SU-DHL-6 (cell line): ENCODE measurements around the gene SLC22A9.

Experiments
- H2AFZ ChIP-seq: fragments of 200-600 bp; sonication (generic); 2 replicates; pipeline ENCODE4 v1.6.1; 2014; ENCODE audit warnings: low read depth, mild to moderate bottlenecking, moderate library complexity, mixed read lengths, antibody characterized with exemption, low read length; ENCODE audit not compliant: severe bottlenecking
- H3F3A ChIP-seq: fragments of 200-600 bp; shearing (Covaris generic); 2 replicates; pipeline ENCODE4 v1.6.0; 2016; ENCODE audit warnings: antibody characterized with exemption, mild to moderate bottlenecking; ENCODE audit not compliant: insufficient read depth
- H3K27ac ChIP-seq: fragments of 200-600 bp; sonication (generic); 2 replicates; pipeline ENCODE4 v1.5.1; 2016; ENCODE audit warnings: low read depth, mild to moderate bottlenecking, low read length, moderate library complexity, mixed read lengths
- H3K27me3 ChIP-seq: fragments of 200-600 bp; sonication (generic), shearing (Covaris generic); 2 replicates; pipeline ENCODE4 v1.6.0; 2014; ENCODE audit warnings: mild to moderate bottlenecking, low read length
- H3K36me3 ChIP-seq: fragments of 200-600 bp; sonication (generic); 2 replicates; pipeline ENCODE4 v1.6.1; 2014; ENCODE audit warnings: mild to moderate bottlenecking, low read length, mixed read lengths
- H3K4me2 ChIP-seq: fragments of 300-600, 200-600 bp; shearing (Covaris generic), sonication (generic); 2 replicates; pipeline ENCODE4 v1.6.0; 2014; ENCODE audit warnings: low read length, low read depth, mild to moderate bottlenecking; ENCODE audit not compliant: poor library complexity, severe bottlenecking
- H3K4me3 ChIP-seq: fragments of 200-600 bp; sonication (generic); 2 replicates; pipeline ENCODE4 v1.5.1; 2014; ENCODE audit warnings: antibody characterized with exemption, low read length, mild to moderate bottlenecking, mixed read lengths; ENCODE audit not compliant: insufficient read depth, poor library complexity, severe bottlenecking
- H3K79me2 ChIP-seq: fragments of 200-600 bp; sonication (generic); 2 replicates; pipeline ENCODE4 v1.6.1; 2014; ENCODE audit warnings: mild to moderate bottlenecking, low read length, moderate library complexity; ENCODE audit not compliant: insufficient read depth
- H3K9ac ChIP-seq: fragments of 200-600 bp; sonication (generic); 2 replicates; pipeline ENCODE4 v1.7.0; 2014; ENCODE audit warnings: mild to moderate bottlenecking, low read length
- H3K9me2 ChIP-seq: fragments of 200-600 bp; sonication (generic); replicated peaks from 2 replicates; pipeline ENCODE4 v1.6.1; 2014; ENCODE audit warnings: low read length; ENCODE audit not compliant: insufficient read depth
- H3K9me3 ChIP-seq: fragments of 200-600 bp; sonication (generic); 2 replicates; pipeline ENCODE4 v1.6.1; 2014; ENCODE audit warnings: low read length, mixed read lengths; ENCODE audit not compliant: insufficient read depth
- H4K20me1 ChIP-seq: fragments of 200-600 bp; sonication (generic); 2 replicates; pipeline ENCODE4 v1.6.1; 2014; ENCODE audit warnings: low read depth, mild to moderate bottlenecking, antibody characterized with exemption, low read length, moderate library complexity, mixed read lengths
- EZH2phosphoT487 ChIP-seq: fragments of 200-600 bp; sonication (generic), shearing (Covaris generic); conservative IDR thresholded peaks from 2 replicates; pipeline ENCODE4 v1.6.1; 2018; ENCODE audit warnings: mild to moderate bottlenecking, antibody characterized with exemption, low read length, moderate library complexity, mixed read lengths
- TF ChIP-seq, protein P1 (sequence below): fragments of 200-600 bp; sonication (generic); IDR thresholded peaks from one replicate; pipeline ENCODE4 v1.5.1; 2017; ENCODE audit warnings: antibody characterized with exemption, mild to moderate bottlenecking, low read length, moderate library complexity; ENCODE audit not compliant: insufficient read depth, poor library complexity, severe bottlenecking

Gene SLC22A9

DNA sequence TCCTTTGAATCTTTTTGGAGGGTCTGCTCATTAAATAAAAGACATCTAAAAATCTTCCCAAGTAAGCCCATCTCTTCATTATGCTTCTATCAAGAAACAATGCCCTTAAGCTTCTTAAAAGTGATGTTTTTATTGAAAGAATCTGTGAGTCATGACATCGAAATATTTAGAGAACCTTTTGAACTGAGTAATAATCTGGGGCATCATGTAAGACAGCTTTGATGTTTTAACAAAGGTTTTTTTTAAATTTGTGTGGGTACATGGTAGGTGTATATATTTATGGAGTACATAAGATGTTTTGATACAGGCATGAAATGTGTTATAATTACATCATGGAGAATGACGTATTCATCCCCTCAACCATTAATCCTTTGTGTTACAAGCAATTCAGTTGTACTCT is 74.6 kb downstream of the SLC22A9 start:
- no peaks in the 10 kb centered on the region for H3K36me3 ChIP-seq
- no peaks in the 10 kb centered on the region for H4K20me1 ChIP-seq
- H3K4me3 ChIP-seq = no peak overlapping the region
- no peaks in the 10 kb centered on the region for H3K9me2 ChIP-seq
- no peaks in the 10 kb centered on the region for H3K27me3 ChIP-seq
- no peak overlapping the region for H3K9ac ChIP-seq
- H3K27ac ChIP-seq = no peak overlapping the region
- H3F3A ChIP-seq = no peaks in the 10 kb centered on the region
- TF ChIP-seq, protein P1, sequence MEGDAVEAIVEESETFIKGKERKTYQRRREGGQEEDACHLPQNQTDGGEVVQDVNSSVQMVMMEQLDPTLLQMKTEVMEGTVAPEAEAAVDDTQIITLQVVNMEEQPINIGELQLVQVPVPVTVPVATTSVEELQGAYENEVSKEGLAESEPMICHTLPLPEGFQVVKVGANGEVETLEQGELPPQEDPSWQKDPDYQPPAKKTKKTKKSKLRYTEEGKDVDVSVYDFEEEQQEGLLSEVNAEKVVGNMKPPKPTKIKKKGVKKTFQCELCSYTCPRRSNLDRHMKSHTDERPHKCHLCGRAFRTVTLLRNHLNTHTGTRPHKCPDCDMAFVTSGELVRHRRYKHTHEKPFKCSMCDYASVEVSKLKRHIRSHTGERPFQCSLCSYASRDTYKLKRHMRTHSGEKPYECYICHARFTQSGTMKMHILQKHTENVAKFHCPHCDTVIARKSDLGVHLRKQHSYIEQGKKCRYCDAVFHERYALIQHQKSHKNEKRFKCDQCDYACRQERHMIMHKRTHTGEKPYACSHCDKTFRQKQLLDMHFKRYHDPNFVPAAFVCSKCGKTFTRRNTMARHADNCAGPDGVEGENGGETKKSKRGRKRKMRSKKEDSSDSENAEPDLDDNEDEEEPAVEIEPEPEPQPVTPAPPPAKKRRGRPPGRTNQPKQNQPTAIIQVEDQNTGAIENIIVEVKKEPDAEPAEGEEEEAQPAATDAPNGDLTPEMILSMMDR = no peak
- no peak for TF ChIP-seq EZH2phosphoT487
- no peak overlapping the region for H2AFZ ChIP-seq
- H3K9me3 ChIP-seq = no peaks in the 10 kb centered on the region
- H3K79me2 ChIP-seq = no peaks in the 10 kb centered on the region
- H3K4me2 ChIP-seq = no peak overlapping the region

DNA sequence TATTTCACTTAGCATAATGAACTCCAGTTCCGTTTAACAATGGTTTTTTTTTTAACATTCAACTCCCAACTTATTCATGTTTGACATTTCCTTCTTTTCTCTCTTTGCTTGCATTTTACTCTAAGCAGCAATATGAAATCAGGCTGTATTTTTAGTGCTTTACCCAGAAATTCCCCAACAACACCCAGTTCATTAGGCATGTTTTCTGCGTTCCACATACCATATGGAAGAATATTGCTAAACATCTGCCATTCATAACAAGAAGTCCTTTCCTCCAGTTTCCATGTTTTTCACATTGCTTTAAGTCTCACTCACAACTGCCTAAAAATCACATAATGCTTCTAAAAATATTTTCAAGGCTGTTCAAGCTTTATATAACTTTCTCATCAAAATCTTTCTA is 75.5 kb downstream of the SLC22A9 start:
- Histone ChIP-seq H3K4me3 (no peak overlapping the region), H3K36me3 (no peaks in the 10 kb centered on the region), H3K27ac (no peak overlapping the region), H3K4me2 (no peak overlapping the region), H4K20me1 (no peaks in the 10 kb centered on the region), H2AFZ (no peak overlapping the region), H3F3A (no peaks in the 10 kb centered on the region), H3K79me2 (no peaks in the 10 kb centered on the region), H3K27me3 (no peaks in the 10 kb centered on the region), H3K9me3 (no peaks in the 10 kb centered on the region), H3K9me2 (no peaks in the 10 kb centered on the region), H3K9ac (no peak overlapping the region)
- TF ChIP-seq, protein P1 = no peak
- TF ChIP-seq EZH2phosphoT487 = no peak

DNA sequence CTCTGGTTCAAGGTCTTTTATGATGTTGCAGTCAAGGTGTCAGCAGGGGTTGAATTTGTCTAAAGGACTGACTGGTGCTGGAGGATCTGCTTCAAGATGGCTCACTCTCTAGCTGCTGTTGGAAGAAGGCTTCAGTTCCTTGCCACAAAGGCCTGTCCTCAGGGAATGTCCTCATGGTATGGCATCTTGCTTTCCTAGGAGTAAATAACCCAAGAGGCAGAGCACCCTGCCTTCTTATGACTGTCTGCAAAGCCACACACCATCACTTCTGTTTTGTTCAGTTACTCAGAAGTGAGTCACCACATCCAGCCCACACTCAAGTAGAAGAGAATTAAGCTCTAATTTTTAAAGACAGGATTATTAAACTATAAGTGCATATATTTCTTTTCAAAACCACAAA is 76.1 kb downstream of the SLC22A9 start:
- no peaks in the 10 kb centered on the region for H3K9me3 ChIP-seq
- no peaks in the 10 kb centered on the region for H4K20me1 ChIP-seq
- no peak overlapping the region for H2AFZ ChIP-seq
- H3K4me2 ChIP-seq = no peak overlapping the region
- TF ChIP-seq, protein P1 = no peak
- no peak for TF ChIP-seq EZH2phosphoT487
- no peak overlapping the region for H3K9ac ChIP-seq
- H3K9me2 ChIP-seq = no peaks in the 10 kb centered on the region
- no peak overlapping the region for H3K27ac ChIP-seq
- no peaks in the 10 kb centered on the region for H3F3A ChIP-seq
- H3K4me3 ChIP-seq = no peak overlapping the region
- H3K79me2 ChIP-seq = no peaks in the 10 kb centered on the region
- H3K36me3 ChIP-seq = no peaks in the 10 kb centered on the region
- H3K27me3 ChIP-seq = no peaks in the 10 kb centered on the region
